ENCODE measurements around the gene NR5A2. TPM values are rescaled to one million over a fixed set of nuclear protein-coding genes. Genes with fewer than 3 reads are reported as not detected.
A peak's percentile ranks its signal among the peaks of the same experiment; 100 is the strongest.

The NR5A2 gene
- total RNA-seq, 4 donors from 2014 or later: 1.1 to 1.9 (median 1.2) TPM

- TF ChIP-seq POLR2A (IDR thresholded peaks at IDR 0.05): no peak
- no peak for TF ChIP-seq CTCF (IDR thresholded peaks at IDR 0.05 in 4 of 5, conservative IDR thresholded peaks at IDR 0.05 in 1 of 5)
- DNase-seq (no peak), ATAC-seq (no peak)
- peak overlapping the region; percentile 14 to 38 (median 23) for H3K4me3 ChIP-seq
- H3K27me3 ChIP-seq: peaks cover 95 to 98% (median 95%) of the 10 kb centered on the region in 3 donors
- H3K9me3 ChIP-seq: no peaks in the 10 kb centered on the region
- in situ Hi-C loops (cut with MboI; ENCODE audit: low sequenced_read_pairs in 4 of 4): no loop called here
- intact Hi-C loops (cut with DNase I; ENCODE audit: low total_unique reads): loop anchor here (10.0 kb wide), 2 partner anchors 210 to 270 kb away; no protein-coding TSS in a partner anchor
- no peak overlapping the region for H3K27ac ChIP-seq
- H3K4me1 ChIP-seq: peaks cover 12 to 21% of the 10 kb centered on the region in 2 donors
- H3K36me3 ChIP-seq: no peaks in the 10 kb centered on the region
These were observed 7.4 kb downstream of the NR5A2 start for GRCh38 chr1:200034761-200035396.

- H3K4me1 ChIP-seq: peaks cover 13 to 26% of the 10 kb centered on the region in 2 donors
- H3K9me3 ChIP-seq: no peaks in the 10 kb centered on the region
- H3K27ac ChIP-seq: no peak overlapping the region
- no peak for ATAC-seq
- H3K36me3 ChIP-seq: no peaks in the 10 kb centered on the region
- intact Hi-C loops (cut with DNase I; ENCODE audit: low total_unique reads) (loop anchor here (10.0 kb wide), 2 partner anchors 209 to 269 kb away; no protein-coding TSS in a partner anchor), in situ Hi-C loops (cut with MboI; ENCODE audit: low sequenced_read_pairs in 4 of 4) (no loop called here)
- TF ChIP-seq POLR2A (IDR thresholded peaks at IDR 0.05) (no peak), CTCF (IDR thresholded peaks at IDR 0.05 in 4 of 5, conservative IDR thresholded peaks at IDR 0.05 in 1 of 5) (no peak)
- peak overlapping the region; percentile 9 to 38 (median 20) for H3K4me3 ChIP-seq
- H3K27me3 ChIP-seq: peaks cover 95 to 98% (median 95%) of the 10 kb centered on the region in 3 donors
- no peak for DNase-seq
These were observed 8.0 kb downstream of the NR5A2 start for GRCh38 chr1:200035397-200035955.

GRCh38 chr1:200035956-200036618 is 8.6 kb downstream of the NR5A2 start:
- Histone ChIP-seq H3K9me3 (no peaks in the 10 kb centered on the region), H3K4me1 (peaks cover 13 to 26% of the 10 kb centered on the region in 2 donors), H3K36me3 (no peaks in the 10 kb centered on the region), H3K27ac (no peak overlapping the region), H3K4me3 (peak overlapping the region in 1 of 4 donors; percentile 38), H3K27me3 (peaks cover 95 to 100% (median 95%) of the 10 kb centered on the region in 3 donors)
- in situ Hi-C loops (cut with MboI; ENCODE audit: low sequenced_read_pairs in 4 of 4): no loop called here
- intact Hi-C loops (cut with DNase I; ENCODE audit: low total_unique reads): loop anchor here (10.0 kb wide), 2 partner anchors 209 to 269 kb away; no protein-coding TSS in a partner anchor
- TF ChIP-seq CTCF (IDR thresholded peaks at IDR 0.05 in 4 of 5, conservative IDR thresholded peaks at IDR 0.05 in 1 of 5) (no peak), POLR2A (IDR thresholded peaks at IDR 0.05) (no peak)
- ATAC-seq (no peak), DNase-seq (no peak)

- in situ Hi-C loops (cut with MboI; ENCODE audit: low sequenced_read_pairs in 4 of 4): no loop called here
These were observed 9.2 kb downstream of the NR5A2 start for GRCh38 chr1:200036619-200037270.

More at GRCh38 chr1:200036619-200037270, 9.2 kb downstream of the NR5A2 start:
- no peak for DNase-seq
- intact Hi-C loops (cut with DNase I; ENCODE audit: low total_unique reads): loop anchor here (10.0 kb wide), 2 partner anchors 208 to 268 kb away; no protein-coding TSS in a partner anchor
- ATAC-seq: no peak
- Histone ChIP-seq H3K4me1 (peaks cover 13 to 26% of the 10 kb centered on the region in 2 donors), H3K36me3 (no peaks in the 10 kb centered on the region), H3K27ac (no peak overlapping the region), H3K4me3 (no peak overlapping the region), H3K9me3 (no peaks in the 10 kb centered on the region), H3K27me3 (peaks cover 95 to 100% (median 98%) of the 10 kb centered on the region in 3 donors)
- TF ChIP-seq CTCF (IDR thresholded peaks at IDR 0.05 in 4 of 5, conservative IDR thresholded peaks at IDR 0.05 in 1 of 5) (no peak), POLR2A (IDR thresholded peaks at IDR 0.05) (no peak)

Data from gastrocnemius medialis (tissue), 4 donors.